GM21723 (cell line): Measurements from ENCODE around the gene TRIM14.
"Not testable (repeated sequence)": the region's sequence is repeated elsewhere in the genome, so short reads cannot be mapped to it uniquely, and the experiment has no call there.

Experiments used
- ATAC-seq: cut with Tn5 transposase; IDR thresholded peaks from one replicate; pipeline ENCODE4 v1.9.1; 2021; ENCODE audit warnings: mild to moderate bottlenecking, moderate library complexity; ENCODE audit not compliant: unreplicated experiment

TRIM14 gene

GRCh38 chr9:98020476-98021145, 98.4 kb downstream of the TRIM14 start:
- no peak for ATAC-seq

GRCh38 chr9:98019869-98020268, 99.2 kb downstream of the TRIM14 start:
- ATAC-seq, result not testable (repeated sequence)
